Mucosa of stomach (tissue), 1 donor: Measurements from ENCODE around the gene ARHGAP22.

Source experiments
- H3K27me3 ChIP-seq: one replicate; pipeline ENCODE4 v1.7.0; 2013; ENCODE audit warnings: mild to moderate bottlenecking, low read length; ENCODE audit not compliant: control insufficient read depth, insufficient read depth
- H3K36me3 ChIP-seq: one replicate; pipeline ENCODE4 v1.7.0; 2013; ENCODE audit warnings: low read length; ENCODE audit not compliant: control insufficient read depth, insufficient read depth
- H3K4me1 ChIP-seq: one replicate; pipeline ENCODE4 v1.7.0; 2013; ENCODE audit warnings: mild to moderate bottlenecking, low read length; ENCODE audit not compliant: control insufficient read depth, insufficient read depth
- H3K4me3 ChIP-seq: one replicate; pipeline ENCODE4 v1.7.0; 2013; ENCODE audit warnings: low read length
- H3K9ac ChIP-seq: one replicate; pipeline ENCODE4 v1.7.0; 2013; ENCODE audit warnings: mild to moderate bottlenecking, low read length, moderate library complexity
- H3K9me3 ChIP-seq: one replicate; pipeline ENCODE4 v1.7.0; 2013; ENCODE audit warnings: mild to moderate bottlenecking, low read length, moderate library complexity; ENCODE audit not compliant: control insufficient read depth
- donor health status: Pancreatic carcinoma.

The ARHGAP22 gene

DNA sequence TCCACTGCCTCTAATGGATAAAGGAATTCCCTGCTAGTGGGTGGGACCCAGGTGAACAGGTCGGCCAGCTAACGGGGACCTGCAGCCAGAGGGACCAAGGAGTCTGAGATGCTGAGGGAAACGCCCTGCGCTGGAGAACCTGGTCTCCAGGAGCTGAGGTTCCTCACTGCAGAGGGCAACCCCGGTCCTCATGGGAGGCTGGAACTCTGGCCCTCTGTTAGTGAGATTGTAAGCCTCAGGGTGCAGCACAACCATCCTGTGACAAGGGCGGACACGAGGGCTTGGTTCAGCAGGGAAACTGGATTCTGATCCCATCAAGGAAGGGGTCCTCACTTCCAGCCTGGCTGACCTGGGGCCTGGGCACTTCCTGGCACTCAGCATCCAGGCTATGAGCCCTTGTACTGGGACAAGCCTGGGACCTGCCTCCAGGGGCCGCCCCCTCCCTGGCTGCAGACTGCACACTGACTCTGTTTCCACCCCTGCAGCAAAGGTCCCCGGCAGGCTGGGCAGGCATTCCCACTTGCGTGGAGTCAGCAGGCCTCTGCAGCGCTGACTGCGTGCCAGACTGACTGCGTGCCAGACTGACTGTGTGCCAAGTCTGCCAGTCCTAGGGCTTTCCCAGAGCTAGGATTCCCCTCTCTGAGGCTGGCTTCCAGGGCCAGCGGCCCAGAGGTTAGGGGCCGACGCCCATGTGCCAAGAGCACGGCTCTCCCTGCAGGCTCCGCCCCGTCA is 155.2 kb downstream of the ARHGAP22 start:
- Histone ChIP-seq H3K9ac (no peak overlapping the region), H3K36me3 (no peaks in the 10 kb centered on the region), H3K9me3 (no peaks in the 10 kb centered on the region), H3K4me3 (no peak overlapping the region), H3K4me1 (no peaks in the 10 kb centered on the region), H3K27me3 (peaks cover under 1% of the 10 kb centered on the region)

DNA sequence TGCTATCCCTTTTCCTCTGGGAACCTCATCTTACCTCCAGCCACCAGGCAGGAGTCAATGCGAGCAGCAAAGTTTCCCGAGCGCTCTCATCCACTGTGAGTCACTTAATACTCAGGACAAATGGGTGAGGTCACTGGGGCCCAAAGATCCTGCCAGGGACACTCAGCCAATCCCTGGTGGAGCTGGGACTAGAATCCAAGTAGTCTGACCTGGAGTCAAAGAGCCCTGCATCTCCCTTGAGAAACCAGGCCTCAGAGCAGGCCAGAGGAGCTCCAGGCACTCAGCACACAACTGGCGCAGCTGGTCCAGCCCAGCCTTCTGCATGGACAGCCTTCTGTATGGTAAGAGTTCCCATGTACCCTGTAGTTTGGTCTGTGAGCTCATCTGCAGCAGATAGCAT is 156.1 kb downstream of the ARHGAP22 start:
- no peak overlapping the region for H3K9ac ChIP-seq
- no peaks in the 10 kb centered on the region for H3K9me3 ChIP-seq
- peaks cover 3% of the 10 kb centered on the region for H3K27me3 ChIP-seq
- H3K4me3 ChIP-seq, result no peak overlapping the region
- no peaks in the 10 kb centered on the region for H3K4me1 ChIP-seq
- no peaks in the 10 kb centered on the region for H3K36me3 ChIP-seq

- Histone ChIP-seq H3K9me3 (no peaks in the 10 kb centered on the region), H3K27me3 (peaks cover 3% of the 10 kb centered on the region), H3K4me3 (no peak overlapping the region), H3K36me3 (no peaks in the 10 kb centered on the region), H3K4me1 (no peaks in the 10 kb centered on the region), H3K9ac (no peak overlapping the region)
Measured at GRCh38 chr10:48447356-48448215, 157.3 kb downstream of the ARHGAP22 start.

GRCh38 chr10:48446785-48447184 is 158.1 kb downstream of the ARHGAP22 start:
- Histone ChIP-seq H3K4me3 (no peak overlapping the region), H3K9me3 (no peaks in the 10 kb centered on the region), H3K4me1 (no peaks in the 10 kb centered on the region), H3K27me3 (peaks cover 3% of the 10 kb centered on the region), H3K36me3 (no peaks in the 10 kb centered on the region), H3K9ac (no peak overlapping the region)

DNA sequence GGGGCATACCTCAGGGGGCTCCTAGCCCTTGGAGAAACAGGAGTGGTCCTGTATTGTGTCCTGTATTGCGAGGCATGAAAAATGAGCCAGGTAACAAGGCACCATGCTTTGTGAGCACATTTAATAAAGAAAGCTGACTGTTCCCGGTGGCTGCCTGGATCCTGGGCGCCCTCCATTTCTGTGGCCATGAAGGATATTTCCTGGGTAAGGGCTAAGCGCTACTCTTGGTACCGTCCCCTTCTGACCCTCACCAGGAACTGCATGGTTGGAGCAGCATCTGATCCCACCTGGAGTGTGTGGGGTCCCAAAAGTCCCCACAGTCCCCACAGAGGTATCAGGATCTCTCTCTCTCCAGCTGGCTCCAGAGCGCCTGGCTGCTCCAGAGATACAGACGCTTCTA is 158.9 kb downstream of the ARHGAP22 start:
- no peaks in the 10 kb centered on the region for H3K4me1 ChIP-seq
- H3K9me3 ChIP-seq, result no peaks in the 10 kb centered on the region
- H3K27me3 ChIP-seq, result peaks cover 3% of the 10 kb centered on the region
- no peak overlapping the region for H3K4me3 ChIP-seq
- no peak overlapping the region for H3K9ac ChIP-seq
- no peaks in the 10 kb centered on the region for H3K36me3 ChIP-seq

GRCh38 chr10:48444861-48445841 is 159.7 kb downstream of the ARHGAP22 start:
- peaks cover 3% of the 10 kb centered on the region for H3K27me3 ChIP-seq
- H3K9me3 ChIP-seq, result no peaks in the 10 kb centered on the region
- H3K9ac ChIP-seq, result no peak overlapping the region
- no peaks in the 10 kb centered on the region for H3K36me3 ChIP-seq
- H3K4me3 ChIP-seq, result no peak overlapping the region
- no peaks in the 10 kb centered on the region for H3K4me1 ChIP-seq

DNA sequence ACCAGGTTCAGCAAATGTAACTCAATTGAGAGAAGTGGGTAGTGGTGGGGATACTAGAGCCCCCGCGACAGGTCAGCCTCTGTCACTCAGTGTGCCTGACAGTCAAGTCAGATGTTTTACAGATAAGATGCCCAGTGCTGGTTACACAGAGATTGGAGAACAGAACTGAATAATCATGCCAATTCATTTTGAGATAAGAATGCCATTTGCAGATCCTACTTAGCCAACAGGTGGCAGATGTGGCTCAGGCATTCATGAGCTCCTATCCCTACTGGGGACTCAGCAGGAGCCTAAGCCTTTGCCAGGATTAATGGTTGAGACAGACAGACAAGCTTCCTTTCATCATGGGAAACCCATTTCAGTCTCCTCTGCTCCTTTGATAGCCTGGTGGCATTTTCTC is 160.6 kb downstream of the ARHGAP22 start:
- Histone ChIP-seq H3K9ac (no peak overlapping the region), H3K9me3 (no peaks in the 10 kb centered on the region), H3K4me1 (peaks cover 4% of the 10 kb centered on the region), H3K27me3 (peaks cover 3% of the 10 kb centered on the region), H3K36me3 (no peaks in the 10 kb centered on the region), H3K4me3 (no peak overlapping the region)

GRCh38 chr10:48442809-48443177 is 162.1 kb downstream of the ARHGAP22 start:
- Histone ChIP-seq H3K36me3 (no peaks in the 10 kb centered on the region), H3K27me3 (peaks cover 3% of the 10 kb centered on the region)

DNA sequence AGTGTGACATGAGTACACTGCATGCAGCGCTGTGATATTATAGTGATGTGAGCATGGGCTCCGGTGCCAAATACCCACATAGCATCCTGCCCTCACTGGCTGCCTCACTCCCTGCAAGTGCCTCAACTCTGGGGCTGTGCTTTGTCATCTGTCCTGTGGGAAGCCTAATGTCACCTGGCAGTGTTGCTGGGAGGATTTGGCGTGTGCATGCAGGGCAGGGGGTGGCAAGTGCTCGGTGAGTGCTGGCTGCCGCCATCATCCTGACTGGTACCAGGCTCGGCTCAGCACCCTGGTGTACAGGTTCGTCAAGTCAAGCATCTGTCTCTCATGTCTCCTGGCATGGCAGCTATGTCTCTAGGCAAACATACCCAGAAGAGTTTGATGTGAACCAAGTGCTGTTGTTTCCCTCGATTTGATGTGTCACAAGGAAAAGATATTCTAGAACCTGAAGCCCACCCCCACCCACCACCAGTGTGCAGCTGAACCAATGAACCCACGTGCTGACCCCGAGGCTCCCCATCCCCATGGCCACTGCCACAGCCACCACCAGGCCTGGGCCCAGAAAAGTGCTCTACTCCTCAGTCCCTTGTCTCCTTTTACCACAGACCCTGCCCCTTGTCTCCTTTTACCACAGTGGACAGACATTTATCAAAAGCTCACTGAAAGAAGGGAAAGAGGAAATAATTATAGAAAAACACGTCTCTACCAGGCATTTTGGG is 162.6 kb downstream of the ARHGAP22 start:
- no peak overlapping the region for H3K9ac ChIP-seq
- peaks cover 3% of the 10 kb centered on the region for H3K27me3 ChIP-seq
- no peak overlapping the region for H3K4me3 ChIP-seq
- no peaks in the 10 kb centered on the region for H3K36me3 ChIP-seq
- peaks cover 4% of the 10 kb centered on the region for H3K4me1 ChIP-seq
- H3K9me3 ChIP-seq, result no peaks in the 10 kb centered on the region

More at GRCh38 chr10:48442809-48443177, 162.1 kb downstream of the ARHGAP22 start:
- H3K4me3 ChIP-seq, result no peak overlapping the region
- no peak overlapping the region for H3K9ac ChIP-seq
- no peaks in the 10 kb centered on the region for H3K9me3 ChIP-seq
- H3K4me1 ChIP-seq, result peaks cover 4% of the 10 kb centered on the region

DNA sequence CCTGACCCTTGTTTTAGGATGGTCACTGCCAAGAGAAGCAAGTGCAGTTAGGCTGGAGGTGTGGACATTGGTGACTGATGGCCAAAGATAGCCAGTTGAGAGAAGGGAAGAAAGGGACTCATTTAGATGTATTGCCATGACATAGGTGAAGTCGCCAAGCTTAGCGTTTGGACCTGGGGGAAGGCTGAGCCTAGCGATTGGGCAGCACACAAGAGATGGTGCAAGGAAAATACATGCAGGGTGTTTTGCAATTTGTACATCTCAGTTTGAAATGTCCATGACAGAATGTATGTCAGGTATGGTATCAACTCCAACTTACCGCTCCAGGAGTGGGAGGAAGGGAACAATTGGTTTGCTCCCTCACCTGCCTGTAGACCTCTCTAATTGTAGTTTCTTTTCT is 164.1 kb downstream of the ARHGAP22 start:
- Histone ChIP-seq H3K9me3 (no peaks in the 10 kb centered on the region), H3K4me3 (no peak overlapping the region), H3K27me3 (peaks cover 3% of the 10 kb centered on the region), H3K36me3 (no peaks in the 10 kb centered on the region), H3K4me1 (peaks cover 4% of the 10 kb centered on the region), H3K9ac (no peak overlapping the region)

GRCh38 chr10:48439581-48440041 is 165.3 kb downstream of the ARHGAP22 start:
- Histone ChIP-seq H3K36me3 (no peaks in the 10 kb centered on the region), H3K9me3 (no peaks in the 10 kb centered on the region), H3K9ac (no peak overlapping the region), H3K4me3 (no peak overlapping the region), H3K27me3 (peaks cover 2% of the 10 kb centered on the region), H3K4me1 (peaks cover 4% of the 10 kb centered on the region)
